Upper lobe of right lung (tissue), 1 donor: ENCODE results near the gene ERFE. TPM values are rescaled to one million over a fixed set of nuclear protein-coding genes. Genes with fewer than 3 reads are reported as not detected.
A peak's percentile ranks its signal among the peaks of the same experiment; 100 is the strongest.

ENCODE experiments used
- ATAC-seq: fragments of 200-7000 bp; cut with Tn5 transposase; one replicate; pipeline ENCODE4 v1.9.1; 2020; ENCODE audit warnings: mild to moderate bottlenecking, moderate library complexity
- DNase-seq: peaks from one replicate; pipeline ENCODE4 v3.0.0-alpha.2; 2020
- H3K27ac ChIP-seq: fragments of 200-600 bp; one replicate; pipeline ENCODE4 v1.8.0; 2022
- H3K27me3 ChIP-seq: fragments of 200-600 bp; one replicate; pipeline ENCODE4 v1.8.0; 2022; ENCODE audit warnings: mild to moderate bottlenecking
- H3K36me3 ChIP-seq: fragments of 200-600 bp; one replicate; pipeline ENCODE4 v1.8.0; 2022
- H3K4me1 ChIP-seq: fragments of 200-600 bp; one replicate; pipeline ENCODE4 v1.8.0; 2022
- H3K4me3 ChIP-seq: fragments of 200-600 bp; one replicate; pipeline ENCODE4 v1.8.0; 2022; ENCODE audit warnings: mild to moderate bottlenecking
- H3K9me3 ChIP-seq: fragments of 200-600 bp; one replicate; pipeline ENCODE4 v1.8.0; 2022
- CTCF ChIP-seq: fragments of 200-600 bp; IDR thresholded peaks from one replicate; pipeline ENCODE4 v1.8.0; 2022; ENCODE audit warnings: antibody characterized with exemption
- intact Hi-C: fragments of 100-400 bp; cut with DNase I; formaldehyde crosslinking; loops from one replicate; pipeline ENCODE4 v1.11.0; 2022
- total RNA-seq: library from RNA; stranded (reverse); fragmentation: NEBNext Ultra II Directional; extraction: Animal tissue kit (Norgen Biotek cat#: 25700); gene quantifications from one replicate; pipeline ENCODE4 v1.2.1, GENCODE V29; 2021
- donor health status: DM: no; HTN: yes; CAD: no; lungs with severe emphysema.

The ERFE gene
- total RNA-seq, 1 donor from 2014 or later: not detected

DNA sequence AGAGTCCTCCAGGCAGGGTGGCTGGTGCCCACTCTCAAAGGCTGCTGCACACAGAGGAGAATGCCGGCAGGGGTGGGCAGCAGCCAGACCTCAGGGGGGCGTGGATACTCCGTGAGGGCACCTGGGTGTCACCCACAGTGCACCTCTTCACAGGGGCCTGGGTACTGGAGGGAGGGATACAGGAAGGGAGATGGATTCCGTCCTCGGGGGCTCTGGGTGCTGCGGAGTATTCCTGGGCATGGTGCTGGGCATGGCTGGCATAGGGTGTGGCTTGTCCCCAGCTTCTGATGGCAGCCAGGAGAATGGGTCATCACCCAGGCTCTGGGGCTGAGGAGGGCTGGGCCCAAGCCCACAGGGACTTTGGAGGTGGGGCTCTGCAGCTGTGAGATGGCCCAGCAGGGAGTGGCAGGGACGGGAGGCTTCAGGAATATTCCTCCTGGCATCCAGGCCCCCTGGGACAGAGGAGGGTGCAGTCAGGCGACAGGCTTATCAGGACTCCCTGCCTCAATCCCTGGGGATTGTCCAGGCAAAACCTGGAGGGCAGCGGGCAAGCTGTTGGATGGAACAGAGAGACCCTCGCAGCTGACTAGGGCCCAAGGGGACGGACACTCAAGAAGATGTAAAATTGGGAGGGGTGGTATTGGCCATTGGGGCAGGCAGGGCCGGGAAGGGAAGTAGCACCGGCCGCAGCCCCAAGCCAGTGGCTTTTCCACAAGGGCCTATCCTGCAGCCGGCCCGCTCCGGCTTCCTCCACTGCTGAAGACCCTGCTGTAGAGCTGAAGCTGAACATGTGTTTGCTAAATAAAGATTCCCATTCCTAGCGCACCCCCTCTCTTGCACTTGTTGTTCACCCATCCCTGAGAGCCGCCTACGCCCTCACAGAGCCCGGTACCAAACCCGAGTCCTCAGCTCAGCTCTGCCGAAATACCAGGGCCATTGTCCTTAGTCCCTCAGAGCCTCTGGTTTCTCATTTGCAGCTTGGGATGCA is 26.0 kb upstream of the ERFE start:
- Histone ChIP-seq H3K27ac (no peak overlapping the region), H3K27me3 (no peaks in the 10 kb centered on the region), H3K9me3 (no peaks in the 10 kb centered on the region), H3K4me3 (no peak overlapping the region), H3K4me1 (peaks cover 4% of the 10 kb centered on the region), H3K36me3 (no peaks in the 10 kb centered on the region)
- no peak for DNase-seq
- no peak for ATAC-seq
- intact Hi-C loops: no loop called here
- no peak for TF ChIP-seq CTCF

- no peak for TF ChIP-seq CTCF
- intact Hi-C loops: no loop called here
- ATAC-seq (no peak), DNase-seq (no peak)
- Histone ChIP-seq H3K36me3 (no peaks in the 10 kb centered on the region), H3K27ac (no peak overlapping the region), H3K4me3 (no peak overlapping the region), H3K4me1 (peaks cover 5% of the 10 kb centered on the region), H3K27me3 (no peaks in the 10 kb centered on the region), H3K9me3 (no peaks in the 10 kb centered on the region)
Observed at GRCh38 chr2:238133499-238134392, 25.0 kb upstream of the ERFE start.

DNA sequence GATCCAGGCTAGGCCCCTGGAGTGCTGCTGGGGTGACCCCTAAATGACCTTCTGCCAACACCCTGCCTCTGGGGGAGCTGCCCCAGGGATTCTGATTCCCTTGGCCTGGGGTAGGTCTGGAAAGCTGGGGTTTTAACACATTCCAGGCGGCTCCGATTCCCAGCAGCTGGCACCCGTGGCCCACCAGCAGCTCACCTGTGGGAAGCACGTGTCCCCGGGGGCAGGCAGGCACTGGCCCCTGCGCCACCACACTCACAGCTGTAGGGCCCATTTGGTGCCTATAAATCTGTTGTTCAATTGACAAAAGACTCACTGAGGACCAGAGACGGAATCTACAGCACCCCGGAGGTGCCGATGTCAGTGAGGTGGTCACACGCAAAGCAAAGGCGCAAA is 24.4 kb upstream of the ERFE start:
- H3K27me3 ChIP-seq: no peaks in the 10 kb centered on the region
- no peak overlapping the region for H3K4me3 ChIP-seq
- ATAC-seq (no peak), DNase-seq (no peak)
- H3K27ac ChIP-seq: no peak overlapping the region
- intact Hi-C loops: no loop called here
- no peaks in the 10 kb centered on the region for H3K9me3 ChIP-seq
- peaks cover 5% of the 10 kb centered on the region for H3K4me1 ChIP-seq
- H3K36me3 ChIP-seq: no peaks in the 10 kb centered on the region
- no peak for TF ChIP-seq CTCF

GRCh38 chr2:238135601-238136150 is 23.1 kb upstream of the ERFE start:
- no peaks in the 10 kb centered on the region for H3K36me3 ChIP-seq
- H3K4me3 ChIP-seq: no peak overlapping the region
- no peaks in the 10 kb centered on the region for H3K27me3 ChIP-seq
- TF ChIP-seq CTCF: no peak
- peaks cover 5% of the 10 kb centered on the region for H3K4me1 ChIP-seq
- intact Hi-C loops: no loop called here
- DNase-seq (no peak), ATAC-seq (no peak)
- no peak overlapping the region for H3K27ac ChIP-seq
- no peaks in the 10 kb centered on the region for H3K9me3 ChIP-seq

DNA sequence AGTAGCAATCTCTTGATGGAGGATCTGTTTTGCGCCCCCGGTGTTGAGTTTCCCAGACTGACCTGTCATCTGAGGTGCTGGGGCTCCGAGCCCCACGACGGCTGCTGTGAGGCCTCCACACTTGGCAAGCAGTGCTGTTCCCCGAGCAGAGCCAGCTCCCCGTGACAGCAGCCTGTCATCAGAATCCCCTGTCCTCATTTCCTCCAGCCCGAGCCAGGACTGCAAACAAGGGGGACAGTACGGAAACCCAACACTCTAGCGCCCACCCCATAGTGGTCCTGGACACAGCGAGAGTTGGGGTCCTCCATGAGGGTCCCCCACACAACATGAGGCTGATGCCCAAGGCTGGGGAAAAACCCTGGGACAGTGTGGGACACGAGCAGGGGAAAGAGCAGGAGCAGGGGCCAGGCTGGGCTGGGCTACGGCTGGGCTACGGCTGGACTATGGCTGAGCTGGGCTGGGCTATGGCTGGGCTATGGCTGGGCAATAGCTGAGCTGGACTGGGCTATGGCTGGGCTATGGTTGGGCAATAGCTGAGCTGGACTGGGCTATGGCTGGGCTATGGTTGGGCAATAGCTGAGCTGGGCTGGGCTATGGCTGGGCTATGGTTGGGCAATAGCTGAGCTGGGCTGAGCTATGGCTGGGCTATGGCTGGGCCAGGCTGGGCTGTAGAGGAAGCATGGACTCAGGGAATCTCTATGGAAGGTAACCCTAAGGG is 21.8 kb upstream of the ERFE start:
- no peaks in the 10 kb centered on the region for H3K27me3 ChIP-seq
- peaks cover 5% of the 10 kb centered on the region for H3K4me1 ChIP-seq
- TF ChIP-seq CTCF: no peak
- intact Hi-C loops: no loop called here
- no peaks in the 10 kb centered on the region for H3K9me3 ChIP-seq
- ATAC-seq: peak; percentile 45
- H3K36me3 ChIP-seq: no peaks in the 10 kb centered on the region
- DNase-seq: peak; percentile 81
- H3K27ac ChIP-seq: no peak overlapping the region
- no peak overlapping the region for H3K4me3 ChIP-seq
